ENCODE results near the gene MANSC1.

Gene MANSC1

DNA sequence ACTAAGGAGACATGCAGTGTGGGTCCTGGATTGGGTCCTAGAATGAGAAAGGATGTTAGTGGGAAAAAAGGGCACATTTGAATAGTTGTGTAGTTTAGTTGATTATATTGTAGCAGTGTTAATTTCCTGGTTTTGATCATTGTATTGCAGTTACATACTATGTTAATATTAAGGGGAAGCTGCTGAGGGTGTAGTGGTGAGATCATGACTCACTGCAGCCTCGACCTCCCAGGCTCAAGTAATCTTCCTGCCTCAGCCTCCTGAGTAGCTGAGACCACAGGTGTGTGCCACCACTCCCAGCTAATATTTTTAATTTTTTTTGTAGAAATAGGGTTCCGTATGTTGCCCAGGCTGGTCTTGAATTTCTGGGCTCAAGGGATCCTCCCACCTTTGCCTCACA lies 28.6 kb upstream of the MANSC1 start:
- no peaks in the 10 kb centered on the region for H3K4me1 ChIP-seq (ENCODE audit: control insufficient read depth, insufficient read depth, low read length)

DNA sequence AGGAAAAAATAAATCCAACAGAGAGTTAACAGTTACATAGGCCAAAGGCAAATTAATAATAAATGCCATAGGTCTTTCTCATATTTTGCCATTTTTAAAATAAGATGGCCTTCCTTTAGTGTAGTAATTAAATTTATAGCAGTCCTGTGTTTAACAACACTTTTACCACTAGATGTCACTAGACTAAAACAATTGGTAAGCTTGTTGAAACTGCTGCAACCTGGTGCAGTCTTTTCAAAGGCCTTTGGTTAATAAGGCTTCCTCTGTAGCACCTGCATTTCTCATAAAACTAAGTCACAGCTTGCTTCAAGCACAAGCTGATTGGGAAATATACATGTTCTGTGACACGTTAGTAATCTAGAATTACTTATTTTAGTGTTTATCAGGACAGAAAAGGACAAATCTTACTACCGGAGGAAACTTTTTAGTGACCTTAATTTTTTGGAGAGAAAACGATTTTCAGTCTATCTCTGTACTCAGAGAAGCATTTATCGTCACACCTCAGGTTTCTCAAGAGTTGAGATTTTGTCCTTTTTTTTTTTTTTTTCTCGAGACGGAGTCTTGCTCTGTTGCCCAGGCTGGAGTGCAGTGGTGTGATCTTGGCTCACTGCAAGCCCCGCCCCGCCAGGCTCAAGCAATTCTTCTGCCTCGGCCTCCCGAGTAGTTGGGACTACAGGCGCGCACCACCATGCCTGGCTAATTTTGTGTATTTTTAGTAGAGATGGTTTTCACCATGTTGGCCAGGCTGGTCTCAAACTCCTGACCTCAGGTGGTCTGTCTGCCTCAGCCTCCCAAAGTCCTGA lies 26.8 kb upstream of the MANSC1 start:
- H3K36me3 ChIP-seq (ENCODE audit: control insufficient read depth in 2 of 2, insufficient read depth in 1 of 2, low read length in 2 of 2): no peaks in the 10 kb centered on the region; a peak in 1 of 3 replicates

More for the DNA sequence above, 28.6 kb upstream of the MANSC1 start:
- ChIA-PET CTCF (interaction anchor here (0.6 to 4.4 kb wide), 3 partner anchors 241 to 325 kb away, joined by 3 to 26 read pairs (median 8); no protein-coding TSS in a partner anchor), POLR2A (interaction anchor here (1.1 kb wide), 1 partner anchor 13 kb away, joined by 5 read pairs; no protein-coding TSS in a partner anchor)
- Histone ChIP-seq H3K4me3 (ENCODE audit: low read depth, low read length) (no peak overlapping the region), H3K27ac (ENCODE audit: extremely low read depth, low read depth, low read length) (no peak overlapping the region), H3K36me3 (ENCODE audit: control insufficient read depth in 2 of 2, insufficient read depth in 1 of 2, low read length in 2 of 2) (no peaks in the 10 kb centered on the region; a peak in 1 of 3 replicates), H3K9me3 (ENCODE audit: control insufficient read depth, insufficient read depth, low read depth, low read length) (no peaks in the 10 kb centered on the region)
- TF ChIP-seq YY1 (tag by site-specific recombination; IDR thresholded peaks at IDR 0.05) (no peak), ZNF658 (tag by site-specific recombination; IDR thresholded peaks at IDR 0.05) (no peak), BCL11A (tag by site-specific recombination; IDR thresholded peaks at IDR 0.05; ENCODE audit: low read depth) (no peak), ZNF777 (tag by site-specific recombination; IDR thresholded peaks at IDR 0.05; ENCODE audit: borderline replicate concordance) (no peak), ZNF155 (tag by site-specific recombination; IDR thresholded peaks at IDR 0.05) (no peak)

More for the DNA sequence above, 26.8 kb upstream of the MANSC1 start:
- CTCF ChIA-PET: interaction anchor here (0.6 to 4.4 kb wide), 21 partner anchors 13 to 831 kb away, joined by 3 to 26 read pairs (median 5); partner anchors contain the start of gene DUSP16
- POLR2A ChIA-PET: interaction anchor here (0.6 kb wide), 2 partner anchors 289 to 348 kb away, joined by 3 to 4 read pairs; no protein-coding TSS in a partner anchor
- H3K4me3 ChIP-seq (ENCODE audit: low read depth, low read length): no peak overlapping the region
- H3K27ac ChIP-seq (ENCODE audit: extremely low read depth, low read depth, low read length): no peak overlapping the region
- H3K9me3 ChIP-seq (ENCODE audit: control insufficient read depth, insufficient read depth, low read depth, low read length): no peaks in the 10 kb centered on the region
- no peaks in the 10 kb centered on the region for H3K4me1 ChIP-seq (ENCODE audit: control insufficient read depth, insufficient read depth, low read length)
- TF ChIP-seq ZSCAN30 (tag by site-specific recombination; IDR thresholded peaks at IDR 0.05) (peak; percentile 79; the same call in 1 of the 2 replicates), ZNF561 (tag by site-specific recombination; IDR thresholded peaks at IDR 0.05; ENCODE audit: borderline replicate concordance) (peak; percentile 18; the same call in 1 of the 2 replicates), ZEB2 (tag by site-specific recombination; IDR thresholded peaks at IDR 0.05) (0 out of 2 replicates have a peak, but pooled peaks have one; percentile 30), MZF1 (tag by site-specific recombination; IDR thresholded peaks at IDR 0.05; ENCODE audit: borderline replicate concordance) (no peak), KLF10 (tag by site-specific recombination; IDR thresholded peaks at IDR 0.05) (peak; percentile 45; the same call in 1 of the 2 replicates), ZNF10 (tag by site-specific recombination; IDR thresholded peaks at IDR 0.05) (peak; percentile 12; the same call in 1 of the 2 replicates), ZNF560 (tag by site-specific recombination; IDR thresholded peaks at IDR 0.05; ENCODE audit: borderline replicate concordance) (no peak), SCRT1 (tag by site-specific recombination; IDR thresholded peaks at IDR 0.05; ENCODE audit: borderline replicate concordance) (0 out of 2 replicates have a peak, but pooled peaks have one; percentile 29), ZNF654 (tag by site-specific recombination; IDR thresholded peaks at IDR 0.05; ENCODE audit: low read depth) (peak; percentile 98), ZNF416 (tag by site-specific recombination; IDR thresholded peaks at IDR 0.05) (no peak), ZNF184 (tag by site-specific recombination; IDR thresholded peaks at IDR 0.05) (0 out of 2 replicates have a peak, but pooled peaks have one; percentile 46), ZNF623 (tag by site-specific recombination; IDR thresholded peaks at IDR 0.05) (no peak), SCRT2 (tag by site-specific recombination; IDR thresholded peaks at IDR 0.05) (no peak), ZNF121 (tag by site-specific recombination; IDR thresholded peaks at IDR 0.05) (peak; percentile 42; the same call in 1 of the 2 replicates), ZNF211 (tag by site-specific recombination; IDR thresholded peaks at IDR 0.05; ENCODE audit: low read depth) (no peak), ZNF394 (tag by site-specific recombination; IDR thresholded peaks at IDR 0.05; ENCODE audit: borderline replicate concordance) (no peak), ZNF2 (tag by site-specific recombination; IDR thresholded peaks at IDR 0.05) (peak; percentile 55; the same call in 1 of the 2 replicates)
- TF ChIP-seq, protein P1, sequence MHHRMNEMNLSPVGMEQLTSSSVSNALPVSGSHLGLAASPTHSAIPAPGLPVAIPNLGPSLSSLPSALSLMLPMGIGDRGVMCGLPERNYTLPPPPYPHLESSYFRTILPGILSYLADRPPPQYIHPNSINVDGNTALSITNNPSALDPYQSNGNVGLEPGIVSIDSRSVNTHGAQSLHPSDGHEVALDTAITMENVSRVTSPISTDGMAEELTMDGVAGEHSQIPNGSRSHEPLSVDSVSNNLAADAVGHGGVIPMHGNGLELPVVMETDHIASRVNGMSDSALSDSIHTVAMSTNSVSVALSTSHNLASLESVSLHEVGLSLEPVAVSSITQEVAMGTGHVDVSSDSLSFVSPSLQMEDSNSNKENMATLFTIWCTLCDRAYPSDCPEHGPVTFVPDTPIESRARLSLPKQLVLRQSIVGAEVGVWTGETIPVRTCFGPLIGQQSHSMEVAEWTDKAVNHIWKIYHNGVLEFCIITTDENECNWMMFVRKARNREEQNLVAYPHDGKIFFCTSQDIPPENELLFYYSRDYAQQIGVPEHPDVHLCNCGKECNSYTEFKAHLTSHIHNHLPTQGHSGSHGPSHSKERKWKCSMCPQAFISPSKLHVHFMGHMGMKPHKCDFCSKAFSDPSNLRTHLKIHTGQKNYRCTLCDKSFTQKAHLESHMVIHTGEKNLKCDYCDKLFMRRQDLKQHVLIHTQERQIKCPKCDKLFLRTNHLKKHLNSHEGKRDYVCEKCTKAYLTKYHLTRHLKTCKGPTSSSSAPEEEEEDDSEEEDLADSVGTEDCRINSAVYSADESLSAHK (tag by site-specific recombination; IDR thresholded peaks at IDR 0.05): 0 out of 2 replicates have a peak, but pooled peaks have one; percentile 37
- TF ChIP-seq, protein P2, sequence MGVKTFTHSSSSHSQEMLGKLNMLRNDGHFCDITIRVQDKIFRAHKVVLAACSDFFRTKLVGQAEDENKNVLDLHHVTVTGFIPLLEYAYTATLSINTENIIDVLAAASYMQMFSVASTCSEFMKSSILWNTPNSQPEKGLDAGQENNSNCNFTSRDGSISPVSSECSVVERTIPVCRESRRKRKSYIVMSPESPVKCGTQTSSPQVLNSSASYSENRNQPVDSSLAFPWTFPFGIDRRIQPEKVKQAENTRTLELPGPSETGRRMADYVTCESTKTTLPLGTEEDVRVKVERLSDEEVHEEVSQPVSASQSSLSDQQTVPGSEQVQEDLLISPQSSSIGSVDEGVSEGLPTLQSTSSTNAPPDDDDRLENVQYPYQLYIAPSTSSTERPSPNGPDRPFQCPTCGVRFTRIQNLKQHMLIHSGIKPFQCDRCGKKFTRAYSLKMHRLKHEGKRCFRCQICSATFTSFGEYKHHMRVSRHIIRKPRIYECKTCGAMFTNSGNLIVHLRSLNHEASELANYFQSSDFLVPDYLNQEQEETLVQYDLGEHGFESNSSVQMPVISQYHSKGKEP (tag by site-specific recombination; IDR thresholded peaks at IDR 0.05): peak; percentile 88
- TF ChIP-seq, protein P3, sequence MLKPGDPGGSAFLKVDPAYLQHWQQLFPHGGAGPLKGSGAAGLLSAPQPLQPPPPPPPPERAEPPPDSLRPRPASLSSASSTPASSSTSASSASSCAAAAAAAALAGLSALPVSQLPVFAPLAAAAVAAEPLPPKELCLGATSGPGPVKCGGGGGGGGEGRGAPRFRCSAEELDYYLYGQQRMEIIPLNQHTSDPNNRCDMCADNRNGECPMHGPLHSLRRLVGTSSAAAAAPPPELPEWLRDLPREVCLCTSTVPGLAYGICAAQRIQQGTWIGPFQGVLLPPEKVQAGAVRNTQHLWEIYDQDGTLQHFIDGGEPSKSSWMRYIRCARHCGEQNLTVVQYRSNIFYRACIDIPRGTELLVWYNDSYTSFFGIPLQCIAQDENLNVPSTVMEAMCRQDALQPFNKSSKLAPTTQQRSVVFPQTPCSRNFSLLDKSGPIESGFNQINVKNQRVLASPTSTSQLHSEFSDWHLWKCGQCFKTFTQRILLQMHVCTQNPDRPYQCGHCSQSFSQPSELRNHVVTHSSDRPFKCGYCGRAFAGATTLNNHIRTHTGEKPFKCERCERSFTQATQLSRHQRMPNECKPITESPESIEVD (tag by site-specific recombination; IDR thresholded peaks at IDR 0.05): peak; percentile 14; the same call in 1 of the 2 replicates
- TF ChIP-seq, protein P4, sequence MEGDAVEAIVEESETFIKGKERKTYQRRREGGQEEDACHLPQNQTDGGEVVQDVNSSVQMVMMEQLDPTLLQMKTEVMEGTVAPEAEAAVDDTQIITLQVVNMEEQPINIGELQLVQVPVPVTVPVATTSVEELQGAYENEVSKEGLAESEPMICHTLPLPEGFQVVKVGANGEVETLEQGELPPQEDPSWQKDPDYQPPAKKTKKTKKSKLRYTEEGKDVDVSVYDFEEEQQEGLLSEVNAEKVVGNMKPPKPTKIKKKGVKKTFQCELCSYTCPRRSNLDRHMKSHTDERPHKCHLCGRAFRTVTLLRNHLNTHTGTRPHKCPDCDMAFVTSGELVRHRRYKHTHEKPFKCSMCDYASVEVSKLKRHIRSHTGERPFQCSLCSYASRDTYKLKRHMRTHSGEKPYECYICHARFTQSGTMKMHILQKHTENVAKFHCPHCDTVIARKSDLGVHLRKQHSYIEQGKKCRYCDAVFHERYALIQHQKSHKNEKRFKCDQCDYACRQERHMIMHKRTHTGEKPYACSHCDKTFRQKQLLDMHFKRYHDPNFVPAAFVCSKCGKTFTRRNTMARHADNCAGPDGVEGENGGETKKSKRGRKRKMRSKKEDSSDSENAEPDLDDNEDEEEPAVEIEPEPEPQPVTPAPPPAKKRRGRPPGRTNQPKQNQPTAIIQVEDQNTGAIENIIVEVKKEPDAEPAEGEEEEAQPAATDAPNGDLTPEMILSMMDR (tag by site-specific recombination; IDR thresholded peaks at IDR 0.05): peak; percentile 46

Data from HEK293 (cell line).